ENCODE measurements around the gene ALK.

- TF ChIP-seq, protein P1, sequence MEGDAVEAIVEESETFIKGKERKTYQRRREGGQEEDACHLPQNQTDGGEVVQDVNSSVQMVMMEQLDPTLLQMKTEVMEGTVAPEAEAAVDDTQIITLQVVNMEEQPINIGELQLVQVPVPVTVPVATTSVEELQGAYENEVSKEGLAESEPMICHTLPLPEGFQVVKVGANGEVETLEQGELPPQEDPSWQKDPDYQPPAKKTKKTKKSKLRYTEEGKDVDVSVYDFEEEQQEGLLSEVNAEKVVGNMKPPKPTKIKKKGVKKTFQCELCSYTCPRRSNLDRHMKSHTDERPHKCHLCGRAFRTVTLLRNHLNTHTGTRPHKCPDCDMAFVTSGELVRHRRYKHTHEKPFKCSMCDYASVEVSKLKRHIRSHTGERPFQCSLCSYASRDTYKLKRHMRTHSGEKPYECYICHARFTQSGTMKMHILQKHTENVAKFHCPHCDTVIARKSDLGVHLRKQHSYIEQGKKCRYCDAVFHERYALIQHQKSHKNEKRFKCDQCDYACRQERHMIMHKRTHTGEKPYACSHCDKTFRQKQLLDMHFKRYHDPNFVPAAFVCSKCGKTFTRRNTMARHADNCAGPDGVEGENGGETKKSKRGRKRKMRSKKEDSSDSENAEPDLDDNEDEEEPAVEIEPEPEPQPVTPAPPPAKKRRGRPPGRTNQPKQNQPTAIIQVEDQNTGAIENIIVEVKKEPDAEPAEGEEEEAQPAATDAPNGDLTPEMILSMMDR (conservative IDR thresholded peaks at IDR 0.05; ENCODE audit: low read depth, low read length): no peak
- no peak for TF ChIP-seq EZH2 (IDR thresholded peaks at IDR 0.05; ENCODE audit: borderline replicate concordance, low read depth, low read length, poor library complexity, severe bottlenecking)
These were observed 187.4 kb downstream of the ALK start for GRCh38 chr2:29733965-29734364.

Data from A673 (cell line).